Measurements from ENCODE around the gene BCL2L11.

The BCL2L11 gene

GRCh38 chr2:111118981-111119821 is 1.5 kb upstream of the BCL2L11 start:
- TF ChIP-seq ZFP30 (CRISPR knock-in tag; IDR thresholded peaks at IDR 0.05) (no peak), ZC3H10 (CRISPR knock-in tag; IDR thresholded peaks at IDR 0.05) (no peak), BACH2 (CRISPR knock-in tag; IDR thresholded peaks at IDR 0.05; ENCODE audit: borderline replicate concordance) (no peak), ZFP3 (CRISPR knock-in tag; IDR thresholded peaks at IDR 0.05) (no peak), ZNF565 (CRISPR knock-in tag; conservative IDR thresholded peaks at IDR 0.05; ENCODE audit: low read depth) (no peak)
- ATAC-seq = no peak

DNA sequence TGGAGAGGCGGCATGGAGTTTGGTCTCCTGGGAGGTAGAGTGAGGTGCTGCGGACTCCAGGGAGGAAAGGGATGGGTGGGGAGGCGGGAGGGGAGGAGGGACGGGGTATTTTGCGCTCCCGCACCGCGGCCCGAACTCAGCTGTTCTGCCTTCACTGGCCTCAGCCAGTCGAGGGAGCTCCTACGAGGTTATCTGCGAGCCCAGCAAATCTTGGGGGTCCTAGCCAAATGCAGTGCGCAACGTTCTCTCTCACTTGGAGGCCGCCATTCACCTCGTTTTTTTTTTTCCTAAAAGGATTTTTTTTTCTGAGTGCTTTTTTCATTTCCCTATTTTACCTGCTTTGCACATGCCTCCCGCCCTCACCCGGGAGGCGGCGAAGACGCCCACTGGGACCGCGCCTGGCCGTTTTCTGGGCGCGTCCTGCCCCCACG is 877 bp upstream of the BCL2L11 start:
- no peak for TF ChIP-seq CREB5 (CRISPR knock-in tag; IDR thresholded peaks at IDR 0.05; ENCODE audit: low read depth)
- TF ChIP-seq, protein P1, sequence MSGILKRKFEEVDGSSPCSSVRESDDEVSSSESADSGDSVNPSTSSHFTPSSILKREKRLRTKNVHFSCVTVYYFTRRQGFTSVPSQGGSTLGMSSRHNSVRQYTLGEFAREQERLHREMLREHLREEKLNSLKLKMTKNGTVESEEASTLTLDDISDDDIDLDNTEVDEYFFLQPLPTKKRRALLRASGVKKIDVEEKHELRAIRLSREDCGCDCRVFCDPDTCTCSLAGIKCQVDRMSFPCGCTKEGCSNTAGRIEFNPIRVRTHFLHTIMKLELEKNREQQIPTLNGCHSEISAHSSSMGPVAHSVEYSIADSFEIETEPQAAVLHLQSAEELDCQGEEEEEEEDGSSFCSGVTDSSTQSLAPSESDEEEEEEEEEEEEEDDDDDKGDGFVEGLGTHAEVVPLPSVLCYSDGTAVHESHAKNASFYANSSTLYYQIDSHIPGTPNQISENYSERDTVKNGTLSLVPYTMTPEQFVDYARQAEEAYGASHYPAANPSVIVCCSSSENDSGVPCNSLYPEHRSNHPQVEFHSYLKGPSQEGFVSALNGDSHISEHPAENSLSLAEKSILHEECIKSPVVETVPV (CRISPR knock-in tag; IDR thresholded peaks at IDR 0.05) = no peak
- TF ChIP-seq, protein P2, sequence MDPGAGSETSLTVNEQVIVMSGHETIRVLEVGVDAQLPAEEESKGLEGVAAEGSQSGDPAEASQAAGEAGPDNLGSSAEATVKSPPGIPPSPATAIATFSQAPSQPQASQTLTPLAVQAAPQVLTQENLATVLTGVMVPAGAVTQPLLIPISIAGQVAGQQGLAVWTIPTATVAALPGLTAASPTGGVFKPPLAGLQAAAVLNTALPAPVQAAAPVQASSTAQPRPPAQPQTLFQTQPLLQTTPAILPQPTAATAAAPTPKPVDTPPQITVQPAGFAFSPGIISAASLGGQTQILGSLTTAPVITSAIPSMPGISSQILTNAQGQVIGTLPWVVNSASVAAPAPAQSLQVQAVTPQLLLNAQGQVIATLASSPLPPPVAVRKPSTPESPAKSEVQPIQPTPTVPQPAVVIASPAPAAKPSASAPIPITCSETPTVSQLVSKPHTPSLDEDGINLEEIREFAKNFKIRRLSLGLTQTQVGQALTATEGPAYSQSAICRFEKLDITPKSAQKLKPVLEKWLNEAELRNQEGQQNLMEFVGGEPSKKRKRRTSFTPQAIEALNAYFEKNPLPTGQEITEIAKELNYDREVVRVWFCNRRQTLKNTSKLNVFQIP (CRISPR knock-in tag; IDR thresholded peaks at IDR 0.05; ENCODE audit: borderline replicate concordance, low read depth) = no peak
- TF ChIP-seq, protein P3, sequence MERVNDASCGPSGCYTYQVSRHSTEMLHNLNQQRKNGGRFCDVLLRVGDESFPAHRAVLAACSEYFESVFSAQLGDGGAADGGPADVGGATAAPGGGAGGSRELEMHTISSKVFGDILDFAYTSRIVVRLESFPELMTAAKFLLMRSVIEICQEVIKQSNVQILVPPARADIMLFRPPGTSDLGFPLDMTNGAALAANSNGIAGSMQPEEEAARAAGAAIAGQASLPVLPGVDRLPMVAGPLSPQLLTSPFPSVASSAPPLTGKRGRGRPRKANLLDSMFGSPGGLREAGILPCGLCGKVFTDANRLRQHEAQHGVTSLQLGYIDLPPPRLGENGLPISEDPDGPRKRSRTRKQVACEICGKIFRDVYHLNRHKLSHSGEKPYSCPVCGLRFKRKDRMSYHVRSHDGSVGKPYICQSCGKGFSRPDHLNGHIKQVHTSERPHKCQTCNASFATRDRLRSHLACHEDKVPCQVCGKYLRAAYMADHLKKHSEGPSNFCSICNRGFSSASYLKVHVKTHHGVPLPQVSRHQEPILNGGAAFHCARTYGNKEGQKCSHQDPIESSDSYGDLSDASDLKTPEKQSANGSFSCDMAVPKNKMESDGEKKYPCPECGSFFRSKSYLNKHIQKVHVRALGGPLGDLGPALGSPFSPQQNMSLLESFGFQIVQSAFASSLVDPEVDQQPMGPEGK (CRISPR knock-in tag; IDR thresholded peaks at IDR 0.05; ENCODE audit: borderline replicate concordance) = no peak
- TF ChIP-seq PPARA (CRISPR knock-in tag; IDR thresholded peaks at IDR 0.05; ENCODE audit: borderline replicate concordance) = no peak
- TF ChIP-seq GLIS3 (CRISPR knock-in tag; IDR thresholded peaks at IDR 0.05) = no peak
- no peak for TF ChIP-seq ZNF565 (CRISPR knock-in tag; conservative IDR thresholded peaks at IDR 0.05; ENCODE audit: low read depth)
- no peak for TF ChIP-seq BACH2 (CRISPR knock-in tag; IDR thresholded peaks at IDR 0.05; ENCODE audit: borderline replicate concordance)
- TF ChIP-seq ISL1 (CRISPR knock-in tag; IDR thresholded peaks at IDR 0.05) = no peak
- no peak for TF ChIP-seq OSR1 (CRISPR knock-in tag; IDR thresholded peaks at IDR 0.05)
- no peak for TF ChIP-seq ZFP3 (CRISPR knock-in tag; IDR thresholded peaks at IDR 0.05)
- TF ChIP-seq ARNTL (CRISPR knock-in tag; IDR thresholded peaks at IDR 0.05; ENCODE audit: borderline replicate concordance, low read depth) = no peak
- TF ChIP-seq ZC3H10 (CRISPR knock-in tag; IDR thresholded peaks at IDR 0.05) = no peak
- TF ChIP-seq ZFP30 (CRISPR knock-in tag; IDR thresholded peaks at IDR 0.05) = no peak
- no peak for ATAC-seq

GRCh38 chr2:111121028-111121827 is 514 bp downstream of the BCL2L11 start:
- TF ChIP-seq ZFP3 (CRISPR knock-in tag; IDR thresholded peaks at IDR 0.05) = no peak
- no peak for TF ChIP-seq GLIS3 (CRISPR knock-in tag; IDR thresholded peaks at IDR 0.05)
- no peak for TF ChIP-seq ESRRG (CRISPR knock-in tag; IDR thresholded peaks at IDR 0.05)
- TF ChIP-seq CSDC2 (CRISPR knock-in tag; IDR thresholded peaks at IDR 0.05) = no peak
- ATAC-seq = peak; percentile 20

GRCh38 chr2:111121828-111122630 is 1.3 kb downstream of the BCL2L11 start:
- TF ChIP-seq ZNF70 (CRISPR knock-in tag; IDR thresholded peaks at IDR 0.05) (no peak), RARB (CRISPR knock-in tag; IDR thresholded peaks at IDR 0.05) (no peak), CSDC2 (CRISPR knock-in tag; IDR thresholded peaks at IDR 0.05) (no peak), ZC3H10 (CRISPR knock-in tag; IDR thresholded peaks at IDR 0.05) (no peak), CREB5 (CRISPR knock-in tag; IDR thresholded peaks at IDR 0.05; ENCODE audit: low read depth) (no peak), TCF4 (CRISPR knock-in tag; IDR thresholded peaks at IDR 0.05; ENCODE audit: borderline replicate concordance) (no peak), ZNF8 (CRISPR knock-in tag; IDR thresholded peaks at IDR 0.05) (no peak), ZNF565 (CRISPR knock-in tag; conservative IDR thresholded peaks at IDR 0.05; ENCODE audit: low read depth) (no peak), ZFP30 (CRISPR knock-in tag; IDR thresholded peaks at IDR 0.05) (no peak), GLIS3 (CRISPR knock-in tag; IDR thresholded peaks at IDR 0.05) (no peak), PPARA (CRISPR knock-in tag; IDR thresholded peaks at IDR 0.05; ENCODE audit: borderline replicate concordance) (no peak)
- TF ChIP-seq, protein P4, sequence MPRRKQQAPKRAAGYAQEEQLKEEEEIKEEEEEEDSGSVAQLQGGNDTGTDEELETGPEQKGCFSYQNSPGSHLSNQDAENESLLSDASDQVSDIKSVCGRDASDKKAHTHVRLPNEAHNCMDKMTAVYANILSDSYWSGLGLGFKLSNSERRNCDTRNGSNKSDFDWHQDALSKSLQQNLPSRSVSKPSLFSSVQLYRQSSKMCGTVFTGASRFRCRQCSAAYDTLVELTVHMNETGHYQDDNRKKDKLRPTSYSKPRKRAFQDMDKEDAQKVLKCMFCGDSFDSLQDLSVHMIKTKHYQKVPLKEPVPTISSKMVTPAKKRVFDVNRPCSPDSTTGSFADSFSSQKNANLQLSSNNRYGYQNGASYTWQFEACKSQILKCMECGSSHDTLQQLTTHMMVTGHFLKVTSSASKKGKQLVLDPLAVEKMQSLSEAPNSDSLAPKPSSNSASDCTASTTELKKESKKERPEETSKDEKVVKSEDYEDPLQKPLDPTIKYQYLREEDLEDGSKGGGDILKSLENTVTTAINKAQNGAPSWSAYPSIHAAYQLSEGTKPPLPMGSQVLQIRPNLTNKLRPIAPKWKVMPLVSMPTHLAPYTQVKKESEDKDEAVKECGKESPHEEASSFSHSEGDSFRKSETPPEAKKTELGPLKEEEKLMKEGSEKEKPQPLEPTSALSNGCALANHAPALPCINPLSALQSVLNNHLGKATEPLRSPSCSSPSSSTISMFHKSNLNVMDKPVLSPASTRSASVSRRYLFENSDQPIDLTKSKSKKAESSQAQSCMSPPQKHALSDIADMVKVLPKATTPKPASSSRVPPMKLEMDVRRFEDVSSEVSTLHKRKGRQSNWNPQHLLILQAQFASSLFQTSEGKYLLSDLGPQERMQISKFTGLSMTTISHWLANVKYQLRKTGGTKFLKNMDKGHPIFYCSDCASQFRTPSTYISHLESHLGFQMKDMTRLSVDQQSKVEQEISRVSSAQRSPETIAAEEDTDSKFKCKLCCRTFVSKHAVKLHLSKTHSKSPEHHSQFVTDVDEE (CRISPR knock-in tag; IDR thresholded peaks at IDR 0.05) = no peak
- peak; percentile 77 for ATAC-seq
